HUES64 (cell line): ENCODE data around the gene SRSF7.
"Not testable (repeated sequence)": the region's sequence is repeated elsewhere in the genome, so short reads cannot be mapped to it uniquely, and the experiment has no call there.

Experiments used
- H3K27ac ChIP-seq: 2 replicates; pipeline ENCODE4 v1.7.0; 2013; ENCODE audit warnings: low read depth, low read length, inconsistent platforms
- H3K27me3 ChIP-seq: 2 replicates; pipeline ENCODE4 v1.6.1; 2013; ENCODE audit warnings: mild to moderate bottlenecking, low read length; ENCODE audit not compliant: insufficient read depth
- H3K36me3 ChIP-seq: 2 replicates; pipeline ENCODE4 v1.6.1; 2013; ENCODE audit warnings: mild to moderate bottlenecking, low read length; ENCODE audit not compliant: insufficient read depth
- H3K4me1 ChIP-seq: 2 replicates; pipeline ENCODE4 v1.6.1; 2013; ENCODE audit warnings: mild to moderate bottlenecking, low read length, moderate library complexity; ENCODE audit not compliant: insufficient read depth
- H3K4me3 ChIP-seq: 2 replicates; pipeline ENCODE4 v1.5.1; 2013; ENCODE audit warnings: mild to moderate bottlenecking, low read length, moderate library complexity
- H3K9ac ChIP-seq: 2 replicates; pipeline ENCODE4 v1.6.1; 2013; ENCODE audit warnings: mild to moderate bottlenecking, low read depth, low read length
- H3K9me3 ChIP-seq: 2 replicates; pipeline ENCODE4 v1.6.1; 2013; ENCODE audit warnings: low read depth, low read length; ENCODE audit not compliant: insufficient read depth
- WGBS: fragments of 150-250, 120-280 bp; methylation state at CpG from one replicate; pipeline ENCODE4 v1.1.7; 2013; ENCODE audit warnings: missing lambda C conversion rate; 5-methylcytosine and 5-hydroxymethylcytosine counted together

Gene SRSF7

GRCh38 chr2:38783586-38783985 lies 32.4 kb upstream of the SRSF7 start:
- no peak overlapping the region; the same call in 1 of the 2 replicates for H3K9ac ChIP-seq
- H3K36me3 ChIP-seq, result peaks cover 19% of the 10 kb centered on the region
- peak overlapping the region; percentile 4; the same call in 1 of the 2 replicates for H3K27ac ChIP-seq
- no peaks in the 10 kb centered on the region for H3K9me3 ChIP-seq
- no peaks in the 10 kb centered on the region for H3K27me3 ChIP-seq
- no peak overlapping the region for H3K4me3 ChIP-seq
- peaks cover 15% of the 10 kb centered on the region for H3K4me1 ChIP-seq

- Histone ChIP-seq H3K27me3 (peaks cover 7% of the 10 kb centered on the region; the same call in 1 of the 2 replicates), H3K9me3 (no peaks in the 10 kb centered on the region), H3K4me1 (peaks cover 6% of the 10 kb centered on the region; the same call in 1 of the 2 replicates), H3K4me3 (peak overlapping the region; percentile 91), H3K27ac (no peak overlapping the region), H3K36me3 (peaks cover 19% of the 10 kb centered on the region), H3K9ac (peak overlapping the region; percentile 83)
- WGBS, result 38% methylated on average over 7 of the region's 8 CpGs
Measured at GRCh38 chr2:38778687-38779082, 27.5 kb upstream of the SRSF7 start.

- 91% methylated on average over 13 of the region's 13 CpGs for WGBS
- Histone ChIP-seq H3K27ac (no peak overlapping the region), H3K27me3 (peaks cover 7% of the 10 kb centered on the region; the same call in 1 of the 2 replicates), H3K4me1 (peaks cover 6% of the 10 kb centered on the region; the same call in 1 of the 2 replicates), H3K4me3 (no peak overlapping the region), H3K36me3 (peaks cover 12% of the 10 kb centered on the region), H3K9me3 (no peaks in the 10 kb centered on the region), H3K9ac (no peak overlapping the region)
Measured at GRCh38 chr2:38776531-38776930, 25.4 kb upstream of the SRSF7 start.

GRCh38 chr2:38775921-38776225 lies 24.7 kb upstream of the SRSF7 start:
- no peak overlapping the region for H3K27ac ChIP-seq
- H3K36me3 ChIP-seq, result peaks cover 5% of the 10 kb centered on the region; the same call in 1 of the 2 replicates
- WGBS, result 90% methylated on average over 6 of the region's 7 CpGs
- no peaks in the 10 kb centered on the region for H3K9me3 ChIP-seq
- peaks cover 7% of the 10 kb centered on the region; the same call in 1 of the 2 replicates for H3K27me3 ChIP-seq
- no peak overlapping the region for H3K9ac ChIP-seq
- H3K4me3 ChIP-seq, result no peak overlapping the region
- peaks cover 6% of the 10 kb centered on the region; the same call in 1 of the 2 replicates for H3K4me1 ChIP-seq

GRCh38 chr2:38775097-38775920 lies 24.1 kb upstream of the SRSF7 start:
- Histone ChIP-seq H3K36me3 (peaks cover 1% of the 10 kb centered on the region; the same call in 1 of the 2 replicates), H3K27ac (no peak overlapping the region), H3K4me1 (peaks cover 6% of the 10 kb centered on the region; the same call in 1 of the 2 replicates), H3K4me3 (no peak overlapping the region), H3K27me3 (peaks cover 7% of the 10 kb centered on the region; the same call in 1 of the 2 replicates), H3K9me3 (no peaks in the 10 kb centered on the region), H3K9ac (no peak overlapping the region)
- 92% methylated on average over 16 of the region's 17 CpGs for WGBS

- no peak overlapping the region for H3K27ac ChIP-seq
- WGBS, result 89% methylated on average over 5 of the region's 5 CpGs
Measured at GRCh38 chr2:38771632-38772031, 20.5 kb upstream of the SRSF7 start.

GRCh38 chr2:38765551-38765950 lies 14.4 kb upstream of the SRSF7 start:
- H3K9me3 ChIP-seq, result no peaks in the 10 kb centered on the region
- no peaks in the 10 kb centered on the region for H3K4me1 ChIP-seq
- H3K4me3 ChIP-seq, result no peak overlapping the region
- WGBS, result 88% methylated on average over 5 of the region's 5 CpGs
- no peak overlapping the region for H3K27ac ChIP-seq
- no peak overlapping the region for H3K9ac ChIP-seq
- H3K27me3 ChIP-seq, result no peaks in the 10 kb centered on the region
- no peaks in the 10 kb centered on the region for H3K36me3 ChIP-seq

More at GRCh38 chr2:38771632-38772031, 20.5 kb upstream of the SRSF7 start:
- Histone ChIP-seq H3K27me3 (peaks cover 3% of the 10 kb centered on the region; the same call in 1 of the 2 replicates), H3K9ac (no peak overlapping the region), H3K4me1 (no peaks in the 10 kb centered on the region), H3K36me3 (no peaks in the 10 kb centered on the region), H3K4me3 (no peak overlapping the region), H3K9me3 (no peaks in the 10 kb centered on the region)

- Histone ChIP-seq H3K27ac (no peak overlapping the region), H3K4me1 (no peaks in the 10 kb centered on the region), H3K36me3 (no peaks in the 10 kb centered on the region), H3K4me3 (no peak overlapping the region), H3K9ac (no peak overlapping the region), H3K27me3 (no peaks in the 10 kb centered on the region), H3K9me3 (no peaks in the 10 kb centered on the region)
- WGBS, result 76% methylated on average over 2 of the region's 4 CpGs
Measured at GRCh38 chr2:38765149-38765548, 14.0 kb upstream of the SRSF7 start.

GRCh38 chr2:38763728-38764127 lies 12.6 kb upstream of the SRSF7 start:
- H3K36me3 ChIP-seq, result no peaks in the 10 kb centered on the region
- WGBS, result 95% methylated on average over 4 of the region's 4 CpGs
- H3K4me1 ChIP-seq, result no peaks in the 10 kb centered on the region

GRCh38 chr2:38763228-38763627 lies 12.1 kb upstream of the SRSF7 start:
- WGBS, result no CpG with 5 or more reads among the region's 2 CpGs
- Histone ChIP-seq H3K36me3 (no peaks in the 10 kb centered on the region), H3K27ac (no peak overlapping the region), H3K27me3 (no peaks in the 10 kb centered on the region), H3K9me3 (no peaks in the 10 kb centered on the region), H3K4me1 (no peaks in the 10 kb centered on the region), H3K9ac (no peak overlapping the region), H3K4me3 (no peak overlapping the region)

More at GRCh38 chr2:38763728-38764127, 12.6 kb upstream of the SRSF7 start:
- Histone ChIP-seq H3K27ac (no peak overlapping the region), H3K27me3 (no peaks in the 10 kb centered on the region), H3K4me3 (no peak overlapping the region), H3K9ac (no peak overlapping the region), H3K9me3 (no peaks in the 10 kb centered on the region)

GRCh38 chr2:38755891-38756290 lies 4.7 kb upstream of the SRSF7 start:
- 96% methylated on average over 30 of the region's 31 CpGs for WGBS
- H3K27me3 ChIP-seq, H3K27ac ChIP-seq, H3K9ac ChIP-seq, H3K36me3 ChIP-seq, H3K4me1 ChIP-seq, H3K9me3 ChIP-seq, H3K4me3 ChIP-seq: not testable (repeated sequence)
